HepG2 (cell line): ENCODE results near the gene PHKG2. TPM values are rescaled to one million over a fixed set of nuclear protein-coding genes. Genes with fewer than 3 reads are reported as not detected.
A peak's percentile ranks its signal among the peaks of the same experiment; 100 is the strongest.

Experiments used
- FOXO1 ChIP-seq: sonication (generic); formaldehyde crosslinking; IDR thresholded peaks from 2 replicates; pipeline ENCODE4 v1.4.0; 2020; ENCODE audit warnings: missing genetic modification reagents
- GABPB1 ChIP-seq: IDR thresholded peaks from 2 replicates; pipeline ENCODE4 v1.6.1; 2016; ENCODE audit warnings: mild to moderate bottlenecking, missing genetic modification reagents, moderate library complexity, missing compliant biosample characterization
- RBFOX2 ChIP-seq: fragments of 200-400 bp; formaldehyde crosslinking; IDR thresholded peaks from 2 replicates; pipeline ENCODE4 v1.6.1; 2017; ENCODE audit warnings: low read depth, mild to moderate bottlenecking, low read length
- RFXANK ChIP-seq: IDR thresholded peaks from 2 replicates; pipeline ENCODE4 v1.6.1; 2016
- ZNF780A ChIP-seq: sonication (generic); formaldehyde crosslinking; IDR thresholded peaks from 2 replicates; pipeline ENCODE4 v1.8.0; 2022; ENCODE audit warnings: mild to moderate bottlenecking, missing genetic modification reagents, moderate library complexity
- polyA plus RNA-seq, 8 experiments: library from polyadenylated mRNA; depleted of rRNA in 3 of 8; stranded (reverse) in 7 of 8; unstranded in 1 of 8; fragments of >200 nt; fragmentation: Illumina TruSeq in 4 of 8; extraction: Trizol in 4 of 8; gene quantifications; 2 replicates each; pipeline versions ENCODE4 v1.2.1 to v1.2.3, GENCODE V29; 2011 to 2016; ENCODE audit warnings: low read depth in 4 of 8, missing spikeins in 1 of 8, mixed read lengths in 1 of 8; ENCODE audit not compliant: insufficient read depth in 1 of 8
- total RNA-seq, 5 experiments: library from RNA; depleted of rRNA; stranded (reverse); fragments of >200 nt; fragmentation: Illumina TruSeq; extraction: Trizol; gene quantifications; 2 replicates each; pipeline ENCODE4 v1.2.3, GENCODE V29; 2016; ENCODE audit warnings: low read depth in 1 of 5
- TF ChIP-seq, protein P1 (sequence below): sonication (generic); formaldehyde crosslinking; IDR thresholded peaks from 2 replicates; pipeline ENCODE4 v1.4.0; 2020; ENCODE audit warnings: missing genetic modification reagents, borderline replicate concordance
- TF ChIP-seq, protein P2 (sequence below): sonication (generic); formaldehyde crosslinking; conservative IDR thresholded peaks from 2 replicates; pipeline ENCODE4 v1.4.0; 2020; ENCODE audit warnings: missing genetic modification reagents
- TF ChIP-seq, protein P3 (sequence below): sonication (generic); formaldehyde crosslinking; IDR thresholded peaks from 2 replicates; pipeline ENCODE4 v1.4.0; 2020; ENCODE audit warnings: missing genetic modification reagents
- TF ChIP-seq, protein P4 (sequence below): sonication (generic); formaldehyde crosslinking; IDR thresholded peaks from 2 replicates; pipeline ENCODE4 v1.5.0; 2020; ENCODE audit warnings: mild to moderate bottlenecking, missing genetic modification reagents
- TF ChIP-seq, protein P5 (sequence below): sonication (generic); formaldehyde crosslinking; IDR thresholded peaks from 2 replicates; pipeline ENCODE4 v1.5.0; 2020; ENCODE audit warnings: missing genetic modification reagents
- TF ChIP-seq, protein P6 (sequence below): IDR thresholded peaks from 2 replicates; pipeline ENCODE4 v1.6.1; 2016; ENCODE audit warnings: mild to moderate bottlenecking, missing biosample characterization, missing genetic modification reagents

The PHKG2 gene
- total and polyA plus RNA-seq, 2 of the 13 experiments (the other 11 are each of a cell fraction or from before 2014, with no cell fraction given) = 37.4 to 42.1 TPM

DNA sequence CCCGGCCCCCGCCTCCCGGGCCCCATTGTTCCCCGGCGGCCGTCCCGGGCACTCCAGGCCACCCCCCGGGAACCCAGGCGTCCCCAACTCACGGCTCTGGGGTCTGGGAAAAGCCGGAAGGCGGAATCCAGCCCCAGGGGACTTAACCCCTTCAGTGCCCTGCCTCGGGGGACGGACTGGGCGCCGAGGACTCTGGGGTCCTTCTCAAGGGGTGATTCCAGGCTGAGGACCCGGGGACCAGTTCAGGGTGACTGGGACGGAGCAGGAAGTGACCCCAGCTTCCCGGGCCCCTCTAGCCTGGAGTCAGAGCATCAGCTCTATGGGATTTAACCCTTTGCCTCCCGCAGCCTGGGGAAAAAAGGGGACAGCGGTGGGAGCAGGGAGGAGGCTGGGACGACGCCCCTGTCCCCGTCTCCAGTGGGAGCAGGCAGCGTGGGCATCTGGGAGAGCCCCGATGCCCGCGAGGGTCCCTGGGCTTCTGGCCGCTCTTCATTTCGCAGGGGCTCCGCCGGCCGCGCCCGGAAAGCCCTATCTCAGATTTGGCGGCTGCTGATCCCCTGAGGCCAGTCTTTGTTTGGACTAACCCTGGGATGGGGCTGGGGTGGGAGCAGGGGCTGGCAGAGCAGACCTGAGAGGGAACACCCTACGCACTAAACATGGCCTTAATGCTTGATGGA lies 38.8 kb downstream of the PHKG2 start, which contains the start of gene ZNF629 (continued):
- TF ChIP-seq, protein P1, sequence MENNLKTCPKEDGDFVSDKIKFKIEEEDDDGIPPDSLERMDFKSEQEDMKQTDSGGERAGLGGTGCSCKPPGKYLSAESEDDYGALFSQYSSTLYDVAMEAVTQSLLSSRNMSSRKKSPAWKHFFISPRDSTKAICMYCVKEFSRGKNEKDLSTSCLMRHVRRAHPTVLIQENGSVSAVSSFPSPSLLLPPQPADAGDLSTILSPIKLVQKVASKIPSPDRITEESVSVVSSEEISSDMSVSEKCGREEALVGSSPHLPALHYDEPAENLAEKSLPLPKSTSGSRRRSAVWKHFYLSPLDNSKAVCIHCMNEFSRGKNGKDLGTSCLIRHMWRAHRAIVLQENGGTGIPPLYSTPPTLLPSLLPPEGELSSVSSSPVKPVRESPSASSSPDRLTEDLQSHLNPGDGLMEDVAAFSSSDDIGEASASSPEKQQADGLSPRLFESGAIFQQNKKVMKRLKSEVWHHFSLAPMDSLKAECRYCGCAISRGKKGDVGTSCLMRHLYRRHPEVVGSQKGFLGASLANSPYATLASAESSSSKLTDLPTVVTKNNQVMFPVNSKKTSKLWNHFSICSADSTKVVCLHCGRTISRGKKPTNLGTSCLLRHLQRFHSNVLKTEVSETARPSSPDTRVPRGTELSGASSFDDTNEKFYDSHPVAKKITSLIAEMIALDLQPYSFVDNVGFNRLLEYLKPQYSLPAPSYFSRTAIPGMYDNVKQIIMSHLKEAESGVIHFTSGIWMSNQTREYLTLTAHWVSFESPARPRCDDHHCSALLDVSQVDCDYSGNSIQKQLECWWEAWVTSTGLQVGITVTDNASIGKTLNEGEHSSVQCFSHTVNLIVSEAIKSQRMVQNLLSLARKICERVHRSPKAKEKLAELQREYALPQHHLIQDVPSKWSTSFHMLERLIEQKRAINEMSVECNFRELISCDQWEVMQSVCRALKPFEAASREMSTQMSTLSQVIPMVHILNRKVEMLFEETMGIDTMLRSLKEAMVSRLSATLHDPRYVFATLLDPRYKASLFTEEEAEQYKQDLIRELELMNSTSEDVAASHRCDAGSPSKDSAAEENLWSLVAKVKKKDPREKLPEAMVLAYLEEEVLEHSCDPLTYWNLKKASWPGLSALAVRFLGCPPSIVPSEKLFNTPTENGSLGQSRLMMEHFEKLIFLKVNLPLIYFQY = peak; percentile 75; the same call in 1 of the 2 replicates
- TF ChIP-seq, protein P2, sequence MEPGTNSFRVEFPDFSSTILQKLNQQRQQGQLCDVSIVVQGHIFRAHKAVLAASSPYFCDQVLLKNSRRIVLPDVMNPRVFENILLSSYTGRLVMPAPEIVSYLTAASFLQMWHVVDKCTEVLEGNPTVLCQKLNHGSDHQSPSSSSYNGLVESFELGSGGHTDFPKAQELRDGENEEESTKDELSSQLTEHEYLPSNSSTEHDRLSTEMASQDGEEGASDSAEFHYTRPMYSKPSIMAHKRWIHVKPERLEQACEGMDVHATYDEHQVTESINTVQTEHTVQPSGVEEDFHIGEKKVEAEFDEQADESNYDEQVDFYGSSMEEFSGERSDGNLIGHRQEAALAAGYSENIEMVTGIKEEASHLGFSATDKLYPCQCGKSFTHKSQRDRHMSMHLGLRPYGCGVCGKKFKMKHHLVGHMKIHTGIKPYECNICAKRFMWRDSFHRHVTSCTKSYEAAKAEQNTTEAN (CRISPR knock-in tag) = 0 out of 2 replicates have a peak, but pooled peaks have one; percentile 22
- TF ChIP-seq, protein P3, sequence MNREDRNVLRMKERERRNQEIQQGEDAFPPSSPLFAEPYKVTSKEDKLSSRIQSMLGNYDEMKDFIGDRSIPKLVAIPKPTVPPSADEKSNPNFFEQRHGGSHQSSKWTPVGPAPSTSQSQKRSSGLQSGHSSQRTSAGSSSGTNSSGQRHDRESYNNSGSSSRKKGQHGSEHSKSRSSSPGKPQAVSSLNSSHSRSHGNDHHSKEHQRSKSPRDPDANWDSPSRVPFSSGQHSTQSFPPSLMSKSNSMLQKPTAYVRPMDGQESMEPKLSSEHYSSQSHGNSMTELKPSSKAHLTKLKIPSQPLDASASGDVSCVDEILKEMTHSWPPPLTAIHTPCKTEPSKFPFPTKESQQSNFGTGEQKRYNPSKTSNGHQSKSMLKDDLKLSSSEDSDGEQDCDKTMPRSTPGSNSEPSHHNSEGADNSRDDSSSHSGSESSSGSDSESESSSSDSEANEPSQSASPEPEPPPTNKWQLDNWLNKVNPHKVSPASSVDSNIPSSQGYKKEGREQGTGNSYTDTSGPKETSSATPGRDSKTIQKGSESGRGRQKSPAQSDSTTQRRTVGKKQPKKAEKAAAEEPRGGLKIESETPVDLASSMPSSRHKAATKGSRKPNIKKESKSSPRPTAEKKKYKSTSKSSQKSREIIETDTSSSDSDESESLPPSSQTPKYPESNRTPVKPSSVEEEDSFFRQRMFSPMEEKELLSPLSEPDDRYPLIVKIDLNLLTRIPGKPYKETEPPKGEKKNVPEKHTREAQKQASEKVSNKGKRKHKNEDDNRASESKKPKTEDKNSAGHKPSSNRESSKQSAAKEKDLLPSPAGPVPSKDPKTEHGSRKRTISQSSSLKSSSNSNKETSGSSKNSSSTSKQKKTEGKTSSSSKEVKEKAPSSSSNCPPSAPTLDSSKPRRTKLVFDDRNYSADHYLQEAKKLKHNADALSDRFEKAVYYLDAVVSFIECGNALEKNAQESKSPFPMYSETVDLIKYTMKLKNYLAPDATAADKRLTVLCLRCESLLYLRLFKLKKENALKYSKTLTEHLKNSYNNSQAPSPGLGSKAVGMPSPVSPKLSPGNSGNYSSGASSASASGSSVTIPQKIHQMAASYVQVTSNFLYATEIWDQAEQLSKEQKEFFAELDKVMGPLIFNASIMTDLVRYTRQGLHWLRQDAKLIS = peak; percentile 57
- peak; percentile 69 for TF ChIP-seq RBFOX2
- peak; percentile 98 for TF ChIP-seq GABPB1 (CRISPR knock-in tag)
- 0 out of 2 replicates have a peak, but pooled peaks have one; percentile 10 for TF ChIP-seq FOXO1 (CRISPR knock-in tag)
- TF ChIP-seq RFXANK (CRISPR knock-in tag) = peak; percentile 51; the same call in 1 of the 2 replicates
- TF ChIP-seq, protein P4, sequence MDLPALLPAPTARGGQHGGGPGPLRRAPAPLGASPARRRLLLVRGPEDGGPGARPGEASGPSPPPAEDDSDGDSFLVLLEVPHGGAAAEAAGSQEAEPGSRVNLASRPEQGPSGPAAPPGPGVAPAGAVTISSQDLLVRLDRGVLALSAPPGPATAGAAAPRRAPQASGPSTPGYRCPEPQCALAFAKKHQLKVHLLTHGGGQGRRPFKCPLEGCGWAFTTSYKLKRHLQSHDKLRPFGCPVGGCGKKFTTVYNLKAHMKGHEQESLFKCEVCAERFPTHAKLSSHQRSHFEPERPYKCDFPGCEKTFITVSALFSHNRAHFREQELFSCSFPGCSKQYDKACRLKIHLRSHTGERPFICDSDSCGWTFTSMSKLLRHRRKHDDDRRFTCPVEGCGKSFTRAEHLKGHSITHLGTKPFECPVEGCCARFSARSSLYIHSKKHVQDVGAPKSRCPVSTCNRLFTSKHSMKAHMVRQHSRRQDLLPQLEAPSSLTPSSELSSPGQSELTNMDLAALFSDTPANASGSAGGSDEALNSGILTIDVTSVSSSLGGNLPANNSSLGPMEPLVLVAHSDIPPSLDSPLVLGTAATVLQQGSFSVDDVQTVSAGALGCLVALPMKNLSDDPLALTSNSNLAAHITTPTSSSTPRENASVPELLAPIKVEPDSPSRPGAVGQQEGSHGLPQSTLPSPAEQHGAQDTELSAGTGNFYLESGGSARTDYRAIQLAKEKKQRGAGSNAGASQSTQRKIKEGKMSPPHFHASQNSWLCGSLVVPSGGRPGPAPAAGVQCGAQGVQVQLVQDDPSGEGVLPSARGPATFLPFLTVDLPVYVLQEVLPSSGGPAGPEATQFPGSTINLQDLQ (CRISPR knock-in tag) = peak; percentile 56; the same call in 1 of the 2 replicates
- TF ChIP-seq ZNF780A (CRISPR knock-in tag) = peak; percentile 90
- TF ChIP-seq, protein P5, sequence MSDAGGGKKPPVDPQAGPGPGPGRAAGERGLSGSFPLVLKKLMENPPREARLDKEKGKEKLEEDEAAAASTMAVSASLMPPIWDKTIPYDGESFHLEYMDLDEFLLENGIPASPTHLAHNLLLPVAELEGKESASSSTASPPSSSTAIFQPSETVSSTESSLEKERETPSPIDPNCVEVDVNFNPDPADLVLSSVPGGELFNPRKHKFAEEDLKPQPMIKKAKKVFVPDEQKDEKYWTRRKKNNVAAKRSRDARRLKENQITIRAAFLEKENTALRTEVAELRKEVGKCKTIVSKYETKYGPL (CRISPR knock-in tag) = peak; percentile 75
- TF ChIP-seq, protein P6, sequence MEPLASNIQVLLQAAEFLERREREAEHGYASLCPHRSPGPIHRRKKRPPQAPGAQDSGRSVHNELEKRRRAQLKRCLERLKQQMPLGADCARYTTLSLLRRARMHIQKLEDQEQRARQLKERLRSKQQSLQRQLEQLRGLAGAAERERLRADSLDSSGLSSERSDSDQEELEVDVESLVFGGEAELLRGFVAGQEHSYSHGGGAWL (CRISPR knock-in tag) = peak; percentile 77
